Stimulated activated CD4-positive, alpha-beta T cell treated with anti-CD3 and anti-CD28 coated beads, Interleukin-1b, Interleukin-23, amount 100 ng/mL, for 4 hours (primary cell): ENCODE results near the gene BCAS4.
"Not testable (repeated sequence)": the region's sequence is repeated elsewhere in the genome, so short reads cannot be mapped to it uniquely, and the experiment has no call there.

Source experiments
- DNase-seq, 2 donors: peaks; one replicate each; pipeline ENCODE4 v3.0.0-alpha.2; 2020; ENCODE audit warnings: low read depth in 2 of 2

BCAS4 gene

GRCh38 chr20:50874758-50875665 lies 80.2 kb downstream of the BCAS4 start:
- DNase-seq: no peak

GRCh38 chr20:50876063-50876685 lies 81.3 kb downstream of the BCAS4 start:
- no peak for DNase-seq

DNA sequence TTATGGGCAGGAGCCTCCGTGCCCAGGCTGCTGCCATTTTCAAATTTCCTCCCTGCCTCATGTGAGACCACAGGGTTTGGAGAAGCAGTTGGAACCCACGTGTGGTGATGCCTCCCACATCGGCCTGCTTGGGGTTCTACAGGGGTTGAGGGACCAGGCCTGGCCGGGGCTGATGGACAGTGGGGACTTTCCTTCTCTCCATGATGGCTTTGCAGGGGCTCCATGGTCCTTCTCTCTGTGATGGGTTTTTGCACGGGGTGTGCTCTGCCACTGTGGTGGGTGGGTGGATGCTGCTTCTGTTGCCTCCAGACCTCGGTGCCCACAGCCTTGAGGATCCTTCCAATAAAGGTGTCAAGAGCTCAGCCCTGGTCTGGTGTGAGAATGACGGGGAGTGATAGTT lies 82.0 kb downstream of the BCAS4 start:
- DNase-seq: no peak

- no peak for DNase-seq
These were observed 82.4 kb downstream of the BCAS4 start for GRCh38 chr20:50877232-50877743.

DNA sequence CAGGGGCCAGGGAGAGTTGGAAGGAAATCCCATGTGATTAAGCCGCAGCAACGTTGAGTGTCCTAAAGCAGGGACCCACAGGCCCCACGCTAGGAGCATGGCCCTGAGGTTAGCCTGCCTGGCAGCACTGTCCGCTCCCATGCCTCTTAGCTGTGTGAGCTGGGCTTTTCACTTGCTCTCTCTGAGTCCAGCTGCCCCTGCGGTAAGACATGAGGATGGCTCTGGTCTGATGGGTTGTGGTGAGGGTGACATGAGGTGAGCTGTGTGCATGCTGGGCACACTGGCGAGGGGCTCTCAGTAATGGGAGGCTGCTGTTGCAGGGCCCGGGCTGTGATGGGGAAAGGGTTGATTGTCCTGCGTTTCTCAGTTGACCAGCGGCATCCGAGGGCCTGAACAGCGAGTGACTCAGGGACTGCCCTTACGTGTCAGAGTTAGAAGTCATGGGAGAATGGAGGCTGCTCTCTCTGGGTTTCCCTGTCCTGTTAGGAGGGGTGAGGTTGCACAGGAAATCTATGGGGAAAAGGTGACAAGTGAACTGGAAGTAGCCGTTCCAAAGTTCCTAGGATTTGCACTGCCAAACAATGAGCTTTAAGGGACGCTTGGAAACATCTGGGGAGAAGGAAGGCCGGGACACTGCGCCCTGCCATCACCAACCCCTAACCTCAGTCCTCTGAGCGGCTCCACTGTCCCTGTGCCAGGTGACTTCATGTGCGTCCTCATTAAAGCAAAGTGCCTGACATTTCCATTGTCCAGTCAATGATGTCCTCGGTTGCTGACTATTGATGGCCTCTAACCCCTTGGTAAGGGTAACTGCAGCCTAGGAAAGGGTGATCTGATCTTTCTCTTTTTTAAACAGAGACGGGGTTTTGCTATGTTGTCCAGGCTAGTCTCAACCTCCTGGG lies 85.0 kb downstream of the BCAS4 start:
- DNase-seq: no peak

- DNase-seq: not testable (repeated sequence)
These were observed 87.0 kb downstream of the BCAS4 start for GRCh38 chr20:50881759-50882424.

- no peak for DNase-seq
These were observed 89.0 kb downstream of the BCAS4 start for GRCh38 chr20:50883856-50884255.

DNA sequence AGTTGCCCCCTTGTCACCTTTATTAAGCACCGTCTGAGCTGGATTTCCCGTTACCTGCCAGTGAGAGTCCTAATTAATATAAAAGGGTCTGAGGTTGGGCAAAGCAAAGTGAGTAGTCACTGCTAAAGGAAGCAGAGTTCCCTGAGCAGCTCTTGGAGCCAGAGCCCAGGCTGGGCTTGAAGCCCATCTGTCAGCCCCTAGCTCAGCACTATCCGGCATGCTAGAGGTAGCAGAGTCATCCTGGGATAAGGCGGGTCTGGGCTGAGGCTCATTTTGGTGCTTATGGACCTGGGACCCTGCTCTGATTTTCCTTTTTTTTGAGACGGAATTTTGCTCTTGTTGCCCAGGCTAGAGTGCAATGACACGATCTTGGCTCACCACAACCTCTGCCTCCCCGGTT lies 90.2 kb downstream of the BCAS4 start:
- DNase-seq: no peak

- DNase-seq: no peak
These were observed 90.9 kb downstream of the BCAS4 start for GRCh38 chr20:50885781-50886180.

GRCh38 chr20:50886184-50886790 lies 91.4 kb downstream of the BCAS4 start:
- DNase-seq: no peak

DNA sequence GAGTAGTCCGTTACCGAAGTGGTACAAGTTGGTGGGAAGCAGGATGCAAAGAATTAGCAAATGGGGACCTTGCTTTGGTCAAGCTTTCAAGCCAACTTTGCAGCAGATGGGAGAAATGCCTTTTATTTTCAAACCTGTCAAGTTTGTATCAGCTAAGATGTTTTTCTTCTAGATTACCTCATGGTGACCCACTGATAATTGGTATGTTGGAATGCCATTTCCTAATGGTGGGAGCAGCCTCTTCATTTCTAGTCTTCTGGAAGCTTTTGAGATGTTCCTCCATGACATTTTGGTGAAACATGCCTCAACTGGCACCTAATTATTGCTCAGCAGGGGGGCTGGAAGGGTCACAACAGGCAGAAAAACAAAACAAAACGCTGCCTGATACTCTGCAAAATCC lies 92.7 kb downstream of the BCAS4 start:
- DNase-seq: no peak

- no peak for DNase-seq
These were observed 96.3 kb downstream of the BCAS4 start for GRCh38 chr20:50891138-50891537.

DNA sequence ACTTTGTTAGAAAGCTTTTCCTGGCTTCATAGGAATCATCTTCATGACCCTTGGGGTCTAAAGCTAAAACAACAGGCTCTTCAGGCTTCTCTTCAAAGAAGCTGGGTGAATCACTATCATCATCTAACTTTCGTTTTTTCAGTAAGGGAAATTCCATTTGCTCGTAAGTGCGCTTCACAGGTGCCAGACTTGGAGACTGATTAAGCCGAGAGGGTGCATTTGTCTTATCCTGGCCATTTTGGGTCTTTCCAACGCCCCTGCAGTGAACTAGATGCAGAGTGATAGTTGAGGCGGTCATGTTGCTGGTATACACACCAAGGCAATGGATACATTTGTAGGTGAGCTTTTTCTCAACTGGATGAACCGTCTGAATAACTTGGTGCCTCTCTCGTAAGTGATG lies 97.5 kb downstream of the BCAS4 start:
- DNase-seq: no peak

DNA sequence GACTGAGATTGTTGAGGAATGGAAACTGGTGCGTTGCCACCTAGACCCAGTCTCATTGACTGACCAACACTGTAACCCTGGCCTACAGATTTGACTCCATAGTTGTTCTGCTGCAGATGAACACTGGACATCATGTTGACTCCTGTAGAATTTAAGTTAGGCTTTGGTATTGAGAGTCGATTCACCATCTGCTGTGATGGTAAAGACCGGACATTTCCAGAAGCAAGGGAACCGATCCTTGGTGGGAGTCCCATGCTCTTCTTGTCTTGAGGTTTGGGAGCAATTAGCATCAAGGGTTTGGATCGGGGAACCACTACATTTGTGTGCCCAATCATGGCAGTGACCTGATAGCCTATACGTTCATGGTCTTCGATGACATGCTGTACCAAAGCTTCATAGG lies 98.8 kb downstream of the BCAS4 start:
- DNase-seq: no peak

GRCh38 chr20:50895111-50895830 lies 100.4 kb downstream of the BCAS4 start:
- DNase-seq: no peak

DNA sequence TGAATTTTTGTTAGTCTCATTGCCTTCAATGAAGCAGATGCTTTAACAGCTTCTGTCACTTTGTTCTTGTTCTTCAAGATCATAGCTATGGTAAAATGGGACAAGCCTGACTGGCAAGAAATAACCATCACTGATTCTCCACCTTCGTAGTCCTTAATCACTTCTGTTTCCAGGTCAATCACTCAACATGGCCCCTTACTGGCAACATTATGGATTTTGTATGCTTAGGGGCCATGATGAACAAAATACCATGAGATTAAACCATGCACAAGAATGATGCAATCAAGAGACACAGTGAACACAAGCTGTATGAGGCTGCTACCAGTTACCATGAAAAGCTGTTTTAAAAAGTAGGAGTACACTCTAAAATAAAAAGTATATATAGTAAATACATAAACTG lies 103.6 kb downstream of the BCAS4 start:
- no peak for DNase-seq

GRCh38 chr20:50900261-50900660 lies 105.4 kb downstream of the BCAS4 start:
- DNase-seq: no peak

DNA sequence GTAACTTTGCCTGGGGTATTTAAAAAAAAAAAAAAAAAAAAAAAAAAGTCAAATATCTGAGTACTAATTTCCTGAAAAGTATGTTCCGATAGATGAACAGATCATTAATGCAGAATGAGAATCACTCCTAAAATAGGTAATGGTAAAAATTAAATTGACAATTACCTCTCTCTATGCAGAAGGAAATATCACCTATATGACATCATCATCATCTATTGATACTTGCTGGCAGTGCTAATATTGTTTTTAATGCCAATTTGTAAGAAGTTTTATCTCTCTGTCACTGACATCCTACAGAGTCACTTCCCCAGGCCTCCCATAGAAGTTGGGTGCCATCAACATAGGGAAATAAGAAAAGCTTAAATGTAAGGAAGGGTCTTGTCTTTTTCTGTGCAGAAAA lies 106.4 kb downstream of the BCAS4 start:
- no peak for DNase-seq

GRCh38 chr20:50903353-50904051 lies 108.6 kb downstream of the BCAS4 start:
- DNase-seq: no peak

DNA sequence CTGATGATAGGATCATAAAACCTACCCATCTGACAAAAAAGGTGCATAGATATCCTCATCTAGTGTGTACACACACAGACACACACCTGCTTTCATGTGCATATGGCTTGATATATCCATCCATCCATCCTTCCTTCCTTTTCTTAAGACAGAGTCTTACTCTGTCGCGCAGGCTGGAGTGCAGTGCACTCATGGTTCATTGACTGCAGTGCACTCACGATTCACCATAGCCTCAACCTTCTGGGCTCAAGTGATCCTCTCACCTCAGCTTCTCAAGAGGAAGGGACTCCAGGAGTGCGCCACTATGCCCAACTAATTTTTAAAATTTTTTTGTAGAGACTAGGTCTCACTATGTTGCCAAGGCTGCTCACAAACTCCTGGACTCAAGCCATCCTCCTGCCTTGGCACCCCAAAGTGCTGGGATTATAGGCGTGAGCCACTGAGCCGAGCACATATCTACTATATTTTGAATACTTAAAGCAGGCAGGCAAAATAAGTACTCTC lies 109.3 kb downstream of the BCAS4 start:
- DNase-seq: no peak
